ENCODE measurements around the gene WDR93. TPM values are rescaled to one million over a fixed set of nuclear protein-coding genes. Genes with fewer than 3 reads are reported as not detected.
A peak's percentile ranks its signal among the peaks of the same experiment; 100 is the strongest.

Gene WDR93
- total RNA-seq, 1 experiment from 2014 or later, result 0.33 TPM

DNA sequence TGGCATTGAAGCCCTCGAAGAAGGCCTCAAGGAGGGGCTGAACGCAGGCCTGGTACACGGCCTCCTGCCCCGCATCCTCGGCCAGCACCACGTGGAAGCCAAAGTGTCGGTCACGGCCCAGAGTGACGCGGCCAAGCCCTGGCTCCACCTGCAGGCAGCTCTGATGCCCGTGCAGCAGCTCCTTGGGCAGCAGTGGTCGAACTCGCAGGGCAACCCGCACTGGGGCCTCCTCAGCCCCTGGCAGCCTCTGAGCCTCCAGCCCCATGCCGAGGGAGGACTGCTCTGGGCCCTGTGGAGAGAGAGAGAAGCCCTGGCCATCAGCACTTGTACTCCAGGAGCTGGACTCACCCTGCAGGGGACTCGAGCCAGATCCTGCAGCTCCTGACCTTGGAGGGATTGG is 37.9 kb upstream of the WDR93 start:
- H3K9me3 Mint-ChIP-seq (ENCODE audit: unreplicated experiment), result no peaks in the 10 kb centered on the region
- no peak overlapping the region for H3K27ac Mint-ChIP-seq (ENCODE audit: low read depth, unreplicated experiment)
- ChIA-PET POLR2A (no interaction called here), CTCF (no interaction called here)
- intact Hi-C loops (cut with micrococcal nuclease), result no loop called here
- no peak for DNase-seq (ENCODE audit: unreplicated experiment)
- no peaks in the 10 kb centered on the region for H3K4me1 Mint-ChIP-seq (ENCODE audit: insufficient read depth, unreplicated experiment)
- TF ChIP-seq, protein P1, sequence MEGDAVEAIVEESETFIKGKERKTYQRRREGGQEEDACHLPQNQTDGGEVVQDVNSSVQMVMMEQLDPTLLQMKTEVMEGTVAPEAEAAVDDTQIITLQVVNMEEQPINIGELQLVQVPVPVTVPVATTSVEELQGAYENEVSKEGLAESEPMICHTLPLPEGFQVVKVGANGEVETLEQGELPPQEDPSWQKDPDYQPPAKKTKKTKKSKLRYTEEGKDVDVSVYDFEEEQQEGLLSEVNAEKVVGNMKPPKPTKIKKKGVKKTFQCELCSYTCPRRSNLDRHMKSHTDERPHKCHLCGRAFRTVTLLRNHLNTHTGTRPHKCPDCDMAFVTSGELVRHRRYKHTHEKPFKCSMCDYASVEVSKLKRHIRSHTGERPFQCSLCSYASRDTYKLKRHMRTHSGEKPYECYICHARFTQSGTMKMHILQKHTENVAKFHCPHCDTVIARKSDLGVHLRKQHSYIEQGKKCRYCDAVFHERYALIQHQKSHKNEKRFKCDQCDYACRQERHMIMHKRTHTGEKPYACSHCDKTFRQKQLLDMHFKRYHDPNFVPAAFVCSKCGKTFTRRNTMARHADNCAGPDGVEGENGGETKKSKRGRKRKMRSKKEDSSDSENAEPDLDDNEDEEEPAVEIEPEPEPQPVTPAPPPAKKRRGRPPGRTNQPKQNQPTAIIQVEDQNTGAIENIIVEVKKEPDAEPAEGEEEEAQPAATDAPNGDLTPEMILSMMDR (IDR thresholded peaks at IDR 0.05; ENCODE audit: unreplicated experiment), result no peak
- no TSS peak for BruUV-seq (replicated peaks)
- no peak overlapping the region for H3K4me3 Mint-ChIP-seq (ENCODE audit: unreplicated experiment)
- no peaks in the 10 kb centered on the region for H3K36me3 Mint-ChIP-seq (ENCODE audit: insufficient read depth, unreplicated experiment)
- H3K27me3 Mint-ChIP-seq (ENCODE audit: insufficient read depth, unreplicated experiment), result peaks cover 21% of the 10 kb centered on the region

DNA sequence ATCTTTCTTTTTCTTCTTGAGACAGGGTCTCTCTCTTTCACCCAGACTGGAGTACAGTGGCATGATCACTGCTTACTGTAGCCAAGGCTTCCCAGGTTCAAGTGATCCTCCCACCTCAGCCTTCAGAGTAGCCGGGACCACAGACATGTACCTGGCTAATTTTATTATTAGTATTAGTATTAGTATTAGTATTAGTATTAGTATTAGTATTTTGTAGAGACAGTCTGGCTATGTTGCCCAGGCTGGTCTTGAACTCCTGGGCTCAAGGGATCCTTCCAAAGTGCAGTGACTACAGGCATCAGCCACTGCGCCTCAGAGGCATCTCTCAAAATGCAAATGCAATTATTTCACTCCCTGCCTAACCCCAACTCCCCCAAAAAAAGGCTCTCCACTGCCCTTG is 37.0 kb upstream of the WDR93 start:
- ChIA-PET POLR2A (no interaction called here), CTCF (no interaction called here)
- intact Hi-C loops (cut with micrococcal nuclease), result no loop called here
- Mint-ChIP-seq H3K27ac (ENCODE audit: low read depth, unreplicated experiment) (no peak overlapping the region), H3K4me1 (ENCODE audit: insufficient read depth, unreplicated experiment) (no peaks in the 10 kb centered on the region), H3K9me3 (ENCODE audit: unreplicated experiment) (no peaks in the 10 kb centered on the region), H3K4me3 (ENCODE audit: unreplicated experiment) (no peak overlapping the region), H3K36me3 (ENCODE audit: insufficient read depth, unreplicated experiment) (no peaks in the 10 kb centered on the region), H3K27me3 (ENCODE audit: insufficient read depth, unreplicated experiment) (peaks cover 21% of the 10 kb centered on the region)
- TF ChIP-seq, protein P1 (IDR thresholded peaks at IDR 0.05; ENCODE audit: unreplicated experiment), result no peak
- no peak for DNase-seq (ENCODE audit: unreplicated experiment)
- no TSS peak for BruUV-seq (replicated peaks)

GRCh38 chr15:89654301-89654761 is 36.3 kb upstream of the WDR93 start:
- CTCF ChIA-PET, result interaction anchor here (0.8 to 1.1 kb wide), 2 partner anchors 42 to 212 kb away, joined by 3 to 4 read pairs; no protein-coding TSS in a partner anchor
- POLR2A ChIA-PET, result interaction anchor here (0.9 kb wide), 1 partner anchor 31 kb away, joined by 3 read pairs; no protein-coding TSS in a partner anchor

GRCh38 chr15:89654847-89655805 is 35.5 kb upstream of the WDR93 start, which contains the start of gene KIF7:
TSS of gene KIF7 (minus strand) at chr15:89655467. CDS start at chr15:89652930, 2,537 bp downstream.
- CTCF ChIA-PET, result interaction anchor here (0.8 to 1.1 kb wide), 2 partner anchors 43 to 212 kb away, joined by 3 to 4 read pairs; no protein-coding TSS in a partner anchor
- H3K27ac Mint-ChIP-seq (ENCODE audit: low read depth, unreplicated experiment), result no peak within 1 kb of the TSS
- peaks cover 21% of the 10 kb centered on the region for H3K27me3 Mint-ChIP-seq (ENCODE audit: insufficient read depth, unreplicated experiment)
- intact Hi-C loops (cut with micrococcal nuclease), result no loop called here
- no TSS peak for BruUV-seq (replicated peaks)
- no peaks in the 10 kb centered on the region for H3K9me3 Mint-ChIP-seq (ENCODE audit: unreplicated experiment)
- POLR2A ChIA-PET, result interaction anchor here (0.9 kb wide), 1 partner anchor 30 kb away, joined by 3 read pairs; no protein-coding TSS in a partner anchor
- TF ChIP-seq, protein P1 (IDR thresholded peaks at IDR 0.05; ENCODE audit: unreplicated experiment), result no peak
- no peaks in the 10 kb centered on the region for H3K4me1 Mint-ChIP-seq (ENCODE audit: insufficient read depth, unreplicated experiment)
- H3K4me3 Mint-ChIP-seq (ENCODE audit: unreplicated experiment), result peak within 1 kb of the TSS; percentile 62
- no peaks in the 10 kb centered on the region for H3K36me3 Mint-ChIP-seq (ENCODE audit: insufficient read depth, unreplicated experiment)
- no peak for DNase-seq (ENCODE audit: unreplicated experiment)

More at GRCh38 chr15:89654301-89654761, 36.3 kb upstream of the WDR93 start:
- no TSS peak for BruUV-seq (replicated peaks)
- Mint-ChIP-seq H3K9me3 (ENCODE audit: unreplicated experiment) (no peaks in the 10 kb centered on the region), H3K4me3 (ENCODE audit: unreplicated experiment) (peak overlapping the region; percentile 62), H3K27ac (ENCODE audit: low read depth, unreplicated experiment) (no peak overlapping the region), H3K27me3 (ENCODE audit: insufficient read depth, unreplicated experiment) (peaks cover 21% of the 10 kb centered on the region), H3K4me1 (ENCODE audit: insufficient read depth, unreplicated experiment) (no peaks in the 10 kb centered on the region), H3K36me3 (ENCODE audit: insufficient read depth, unreplicated experiment) (no peaks in the 10 kb centered on the region)
- DNase-seq (ENCODE audit: unreplicated experiment), result peak; percentile 42
- intact Hi-C loops (cut with micrococcal nuclease), result no loop called here
- TF ChIP-seq, protein P1 (IDR thresholded peaks at IDR 0.05; ENCODE audit: unreplicated experiment), result no peak

Measured in MCF 10A (cell line).